H7 (cell line): Measurements from ENCODE around the gene MPV17L2. TPM values are rescaled to one million over a fixed set of nuclear protein-coding genes. Genes with fewer than 3 reads are reported as not detected.
A peak's percentile ranks its signal among the peaks of the same experiment; 100 is the strongest.
"Not testable (repeated sequence)": the region's sequence is repeated elsewhere in the genome, so short reads cannot be mapped to it uniquely, and the experiment has no call there.

Source experiments
- DNase-seq: peaks from one replicate; pipeline ENCODE4 v3.0.0; 2012
- H3K27me3 ChIP-seq: 2 replicates; pipeline ENCODE4 v1.6.0; 2011; ENCODE audit warnings: mild to moderate bottlenecking, low read length; ENCODE audit not compliant: control insufficient read depth, insufficient read depth
- H3K36me3 ChIP-seq: replicated peaks from 2 replicates; pipeline ENCODE4 v1.5.1; 2011; ENCODE audit warnings: low read length; ENCODE audit not compliant: control insufficient read depth, insufficient read depth
- H3K4me3 ChIP-seq: 2 replicates; pipeline ENCODE4 v1.5.1; 2011; ENCODE audit warnings: low read depth, mild to moderate bottlenecking, control low read depth, low read length, moderate library complexity; ENCODE audit not compliant: insufficient read depth
- total RNA-seq: library from RNA; depleted of rRNA; stranded (reverse); fragments of >200 nt; shearing (Covaris generic); gene quantifications from 2 replicates; pipeline ENCODE4 v1.2.3, GENCODE V29; 2014

The MPV17L2 gene
- total RNA-seq, 1 experiment from 2014 or later: 45.0 TPM

GRCh38 chr19:18156841-18157464 is 36.1 kb upstream of the MPV17L2 start:
- H3K4me3 ChIP-seq: no peak overlapping the region
- peak; percentile 76 for DNase-seq

DNA sequence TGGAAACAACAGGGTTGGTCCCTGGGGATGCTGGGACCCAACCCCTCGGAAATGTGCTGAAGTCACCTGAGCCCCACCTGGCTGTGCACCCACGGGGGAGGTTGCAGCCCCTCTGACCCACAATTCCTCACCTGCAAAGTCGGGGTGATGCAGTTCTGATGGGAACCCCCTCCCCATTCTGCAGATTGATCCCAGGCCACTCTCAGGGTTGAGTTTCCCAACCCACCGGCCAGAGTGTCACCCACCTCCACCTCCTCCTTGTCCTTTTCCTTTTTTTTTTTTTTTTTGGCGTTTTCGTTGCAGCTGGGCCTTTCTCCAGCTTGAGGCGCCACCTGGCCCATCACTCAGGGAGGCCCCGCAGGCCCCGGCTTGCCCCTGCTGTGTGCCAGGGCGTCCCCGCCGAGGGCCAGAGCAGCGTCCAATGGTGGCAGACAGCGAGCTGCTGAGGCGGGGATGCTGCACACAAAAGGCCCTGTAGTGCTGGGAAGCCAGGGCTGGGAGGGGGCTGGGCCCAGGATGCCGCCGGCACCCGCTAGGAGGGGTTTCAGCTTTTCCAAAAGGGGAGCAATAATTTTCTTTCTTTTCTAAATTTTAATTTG is 35.5 kb upstream of the MPV17L2 start:
- no peak overlapping the region for H3K4me3 ChIP-seq
- peaks cover 5% of the 10 kb centered on the region for H3K36me3 ChIP-seq
- no peaks in the 10 kb centered on the region for H3K27me3 ChIP-seq
- DNase-seq: peak; percentile 93

More at GRCh38 chr19:18156841-18157464, 36.1 kb upstream of the MPV17L2 start:
- H3K36me3 ChIP-seq: peaks cover 4% of the 10 kb centered on the region
- no peaks in the 10 kb centered on the region for H3K27me3 ChIP-seq

DNA sequence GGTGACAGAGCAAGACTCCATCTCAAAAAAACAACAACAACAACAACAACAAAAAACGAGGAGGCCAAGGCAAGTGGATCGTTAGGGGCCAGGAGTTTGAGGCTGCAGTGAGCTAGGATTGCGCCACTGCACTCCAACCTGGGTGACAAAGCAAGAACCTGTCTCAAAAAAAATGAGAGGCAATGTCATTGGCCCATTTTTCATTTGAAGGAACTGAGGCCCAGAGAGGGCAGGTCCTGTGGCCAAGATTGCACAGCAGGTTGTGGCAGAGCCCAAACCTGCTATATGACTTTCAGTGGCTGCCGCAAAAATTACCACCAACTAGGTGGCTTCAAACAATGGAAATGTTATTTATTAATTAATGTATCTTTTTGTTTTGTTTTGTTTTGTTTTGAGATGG is 34.6 kb upstream of the MPV17L2 start:
- peaks cover 12% of the 10 kb centered on the region for H3K36me3 ChIP-seq
- no peak for DNase-seq
- H3K27me3 ChIP-seq: no peaks in the 10 kb centered on the region
- no peak overlapping the region for H3K4me3 ChIP-seq

GRCh38 chr19:18159059-18159616 is 33.9 kb upstream of the MPV17L2 start:
- H3K4me3 ChIP-seq, DNase-seq, H3K27me3 ChIP-seq: not testable (repeated sequence)
- H3K36me3 ChIP-seq: peaks cover 13% of the 10 kb centered on the region

DNA sequence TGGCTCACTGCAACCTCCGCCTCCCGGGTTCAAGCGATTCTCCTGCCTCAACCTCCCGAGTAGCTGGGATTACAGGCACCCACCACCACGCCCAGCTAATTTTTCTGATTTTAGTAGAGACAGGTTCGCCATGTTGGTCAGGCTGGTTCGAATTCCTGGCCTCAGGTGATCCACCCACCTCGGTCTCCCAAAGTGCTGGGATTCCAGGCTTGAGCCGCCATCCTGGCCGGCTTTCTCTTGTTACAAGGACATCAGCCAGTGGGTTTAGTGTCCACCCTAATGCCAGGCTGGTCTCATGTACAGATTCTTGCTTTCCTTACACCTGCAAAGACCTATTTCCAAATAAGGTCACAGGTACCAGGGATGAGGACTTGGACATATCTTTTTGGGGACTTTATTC is 33.2 kb upstream of the MPV17L2 start:
- no peak for DNase-seq
- Histone ChIP-seq H3K4me3 (no peak overlapping the region), H3K36me3 (peaks cover 13% of the 10 kb centered on the region), H3K27me3 (no peaks in the 10 kb centered on the region)

GRCh38 chr19:18160493-18160970 is 32.5 kb upstream of the MPV17L2 start:
- H3K4me3 ChIP-seq: no peak overlapping the region
- DNase-seq: no peak
- H3K27me3 ChIP-seq: no peaks in the 10 kb centered on the region
- H3K36me3 ChIP-seq: peaks cover 13% of the 10 kb centered on the region

- H3K27me3 ChIP-seq: no peaks in the 10 kb centered on the region
- DNase-seq: peak; percentile 100
- peaks cover 16% of the 10 kb centered on the region for H3K36me3 ChIP-seq
- H3K4me3 ChIP-seq: peak overlapping the region; percentile 21
Observed at GRCh38 chr19:18160971-18161635, 31.9 kb upstream of the MPV17L2 start.

DNA sequence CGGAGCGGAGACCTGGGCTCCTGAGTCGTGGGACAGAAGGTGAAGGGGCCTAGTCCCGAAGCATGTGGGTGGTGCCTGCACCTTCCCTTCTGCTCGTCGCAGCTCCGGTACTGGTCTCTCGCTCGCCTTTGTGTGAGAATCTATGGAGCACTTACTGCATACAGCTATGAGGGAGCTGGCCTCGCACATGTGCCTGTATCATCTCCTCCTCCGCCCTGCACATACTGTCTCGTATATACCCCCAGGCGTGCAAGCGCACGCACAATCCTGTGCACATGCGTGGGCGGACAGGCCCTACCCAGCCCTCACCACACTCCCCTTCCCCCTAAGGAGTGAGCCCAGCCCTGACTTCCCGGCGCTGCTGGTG is 31.4 kb upstream of the MPV17L2 start:
- Histone ChIP-seq H3K36me3 (peaks cover 14% of the 10 kb centered on the region), H3K27me3 (no peaks in the 10 kb centered on the region), H3K4me3 (no peak overlapping the region)
- DNase-seq: no peak

GRCh38 chr19:18164072-18164471 is 28.9 kb upstream of the MPV17L2 start:
- peak; percentile 6 for DNase-seq
- no peak overlapping the region for H3K4me3 ChIP-seq
- H3K27me3 ChIP-seq: no peaks in the 10 kb centered on the region
- peaks cover 16% of the 10 kb centered on the region for H3K36me3 ChIP-seq

DNA sequence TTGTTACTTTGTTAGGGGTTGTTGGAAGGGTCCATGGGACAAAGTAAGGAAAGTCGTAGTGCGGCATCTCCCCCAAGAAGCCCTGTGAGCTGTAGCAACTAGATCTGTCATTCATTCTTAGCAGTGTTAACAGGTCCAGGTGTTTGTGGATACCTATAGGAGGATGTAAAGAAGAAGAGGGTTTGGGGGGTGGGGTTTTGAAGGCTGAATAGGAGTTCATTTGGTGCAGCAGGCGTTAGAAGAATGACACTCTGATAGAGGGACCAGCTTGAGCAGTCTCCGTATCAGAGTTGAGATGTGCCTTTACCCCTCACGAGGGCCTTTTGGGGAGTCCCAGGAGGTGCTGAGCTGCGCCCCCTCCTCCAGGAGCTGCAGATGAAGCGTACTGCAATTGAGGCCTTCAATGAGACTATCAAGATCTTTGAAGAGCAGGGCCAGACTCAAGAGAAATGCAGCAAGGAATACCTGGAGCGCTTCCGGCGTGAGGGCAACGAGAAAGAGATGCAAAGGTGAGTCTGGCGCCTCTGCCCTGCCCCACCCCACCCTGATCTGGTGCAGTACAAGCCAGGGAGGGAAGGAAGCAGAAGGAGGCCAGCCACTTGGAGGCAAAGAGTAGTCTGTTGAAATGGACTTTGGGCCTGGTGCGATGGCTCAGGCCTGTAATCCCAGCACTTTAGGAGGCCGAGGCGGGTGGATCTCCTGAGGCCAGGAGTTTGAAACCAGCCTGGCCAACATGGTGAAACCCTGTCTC is 27.0 kb upstream of the MPV17L2 start:
- Histone ChIP-seq H3K4me3 (no peak overlapping the region), H3K36me3 (peaks cover 16% of the 10 kb centered on the region), H3K27me3 (no peaks in the 10 kb centered on the region)
- DNase-seq: peak; percentile 25

GRCh38 chr19:18167011-18167410 is 26.0 kb upstream of the MPV17L2 start:
- Histone ChIP-seq H3K36me3 (peaks cover 16% of the 10 kb centered on the region), H3K27me3 (no peaks in the 10 kb centered on the region), H3K4me3 (no peak overlapping the region)
- DNase-seq: peak; percentile 39

- DNase-seq: peak; percentile 97
- H3K36me3 ChIP-seq: peaks cover 10% of the 10 kb centered on the region
- H3K4me3 ChIP-seq: no peak overlapping the region
- H3K27me3 ChIP-seq: no peaks in the 10 kb centered on the region
Observed at GRCh38 chr19:18167975-18168645, 24.9 kb upstream of the MPV17L2 start.

DNA sequence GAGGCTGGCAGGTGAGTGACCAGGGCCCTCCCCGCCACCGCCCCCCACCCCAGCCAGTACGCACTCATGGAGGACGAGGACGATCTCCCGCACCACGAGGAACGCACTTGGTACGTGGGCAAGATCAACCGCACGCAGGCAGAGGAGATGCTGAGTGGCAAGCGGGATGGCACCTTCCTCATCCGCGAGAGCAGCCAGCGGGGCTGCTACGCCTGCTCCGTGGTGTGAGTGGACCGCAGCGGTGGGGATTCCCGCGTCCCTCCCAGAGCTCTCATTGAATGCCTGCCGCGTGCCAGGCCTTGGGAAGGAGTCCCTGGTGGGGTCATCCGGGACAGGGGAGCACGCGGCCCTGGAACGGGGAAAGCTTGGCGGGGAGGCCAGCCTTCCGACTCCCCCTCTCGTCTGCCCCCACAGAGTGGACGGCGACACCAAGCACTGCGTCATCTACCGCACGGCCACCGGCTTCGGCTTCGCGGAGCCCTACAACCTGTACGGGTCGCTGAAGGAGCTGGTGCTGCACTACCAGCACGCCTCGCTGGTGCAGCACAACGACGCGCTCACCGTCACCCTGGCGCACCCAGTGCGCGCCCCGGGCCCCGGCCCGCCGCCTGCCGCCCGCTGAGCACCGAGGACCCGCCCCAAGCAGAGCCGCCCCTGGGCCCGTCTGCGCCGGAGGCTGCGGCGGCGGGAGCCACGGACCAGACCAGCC is 24.2 kb upstream of the MPV17L2 start:
- H3K27me3 ChIP-seq: peaks cover 3% of the 10 kb centered on the region; the same call in 1 of the 2 replicates
- H3K4me3 ChIP-seq: no peak overlapping the region
- H3K36me3 ChIP-seq: peaks cover 6% of the 10 kb centered on the region
- DNase-seq: peak; percentile 62
